ENCODE measurements around the gene ABHD14A.
"Not testable (repeated sequence)": the region's sequence is repeated elsewhere in the genome, so short reads cannot be mapped to it uniquely, and the experiment has no call there.

DNA sequence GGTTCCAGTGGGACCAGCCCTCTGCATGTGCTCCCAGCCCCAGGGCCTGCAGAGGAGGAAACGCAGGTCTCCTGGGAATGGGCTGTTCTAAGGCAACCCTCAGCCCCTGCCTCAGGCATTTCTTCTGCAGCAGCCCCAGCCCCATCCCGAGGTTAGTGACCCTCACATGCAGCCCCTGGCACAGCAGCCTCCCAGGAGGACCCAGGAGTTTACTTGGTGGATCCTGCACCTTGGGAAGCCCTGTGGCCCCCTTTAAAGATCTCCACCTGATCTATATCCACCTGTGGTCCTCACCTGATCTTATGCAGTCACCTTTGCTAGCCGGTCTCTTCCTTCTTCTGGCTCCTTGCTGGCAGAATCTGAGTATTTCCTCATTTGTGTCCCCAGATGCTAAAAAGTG is 45.9 kb upstream of the ABHD14A start:
- TF ChIP-seq, protein P1, sequence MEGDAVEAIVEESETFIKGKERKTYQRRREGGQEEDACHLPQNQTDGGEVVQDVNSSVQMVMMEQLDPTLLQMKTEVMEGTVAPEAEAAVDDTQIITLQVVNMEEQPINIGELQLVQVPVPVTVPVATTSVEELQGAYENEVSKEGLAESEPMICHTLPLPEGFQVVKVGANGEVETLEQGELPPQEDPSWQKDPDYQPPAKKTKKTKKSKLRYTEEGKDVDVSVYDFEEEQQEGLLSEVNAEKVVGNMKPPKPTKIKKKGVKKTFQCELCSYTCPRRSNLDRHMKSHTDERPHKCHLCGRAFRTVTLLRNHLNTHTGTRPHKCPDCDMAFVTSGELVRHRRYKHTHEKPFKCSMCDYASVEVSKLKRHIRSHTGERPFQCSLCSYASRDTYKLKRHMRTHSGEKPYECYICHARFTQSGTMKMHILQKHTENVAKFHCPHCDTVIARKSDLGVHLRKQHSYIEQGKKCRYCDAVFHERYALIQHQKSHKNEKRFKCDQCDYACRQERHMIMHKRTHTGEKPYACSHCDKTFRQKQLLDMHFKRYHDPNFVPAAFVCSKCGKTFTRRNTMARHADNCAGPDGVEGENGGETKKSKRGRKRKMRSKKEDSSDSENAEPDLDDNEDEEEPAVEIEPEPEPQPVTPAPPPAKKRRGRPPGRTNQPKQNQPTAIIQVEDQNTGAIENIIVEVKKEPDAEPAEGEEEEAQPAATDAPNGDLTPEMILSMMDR (IDR thresholded peaks at IDR 0.05), result not testable (repeated sequence)
- TF ChIP-seq POLR2A (IDR thresholded peaks at IDR 0.05), result not testable (repeated sequence)

All from Peyer's patch (tissue), 4 donors.